HepG2 (cell line): ENCODE results near the gene SLC22A12. TPM values are rescaled to one million over a fixed set of nuclear protein-coding genes. Genes with fewer than 3 reads are reported as not detected.

ENCODE experiments used
- ATAC-seq: fragments of 200-7000 bp; cut with Tn5 transposase; 3 replicates; pipeline ENCODE4 v1.9.1; 2020; ENCODE audit warnings: mild to moderate bottlenecking, moderate library complexity
- BruUV-seq: library from RNA; stranded (reverse); fragments of 400-500 nt; replicated peaks from 2 replicates; lab custom pipeline; 2021; lab: Mats Ljungman, UMichigan
- CTCF ChIA-PET: fragments of 300-600 bp; formaldehyde crosslinking; extraction: SDS; loops from one replicate; lab custom pipeline; 2021; ENCODE audit warnings: low total read pairs, inconsistent platforms, low intra/inter-chr PET ratio; lab: Yijun Ruan, JAX
- POLR2A ChIA-PET: fragments of 350-600 bp; sonication (Branson Sonifier 250); formaldehyde crosslinking; loops from one replicate; lab custom pipeline; 2020; ENCODE audit warnings: antibody characterized with exemption, inconsistent platforms; lab: Yijun Ruan, JAX
- DNase-seq: peaks from one replicate; pipeline ENCODE4 v3.0.0-alpha.2; 2015; ENCODE audit warnings: low spot score
- FAIRE-seq: peaks from 3 replicates; lab custom pipeline; 2011; peaks lifted over from hg19 to GRCh38; lab: Jason Lieb, UNC
- H2AFZ ChIP-seq: one replicate; pipeline ENCODE4 v1.6.1; 2011; ENCODE audit warnings: low read length, inconsistent platforms
- H3K27ac ChIP-seq: fragments of 300-600 bp; 3 replicates; pipeline ENCODE4 v1.8.0; 2011; ENCODE audit warnings: mixed run types, mild to moderate bottlenecking, mixed read lengths, low read length, inconsistent platforms; ENCODE audit not compliant: insufficient read depth; ENCODE audit errors: extremely low read length
- H3K27me3 ChIP-seq, 2 experiments: fragments of 200-600 bp in 1 of 2; 2 replicates in 1 of 2; 3 replicates in 1 of 2; pipeline versions ENCODE4 v1.6.0 to v1.8.0; 2011; ENCODE audit warnings: low read length in 2 of 2, mild to moderate bottlenecking in 2 of 2, moderate library complexity in 2 of 2, inconsistent platforms in 1 of 2; ENCODE audit not compliant: insufficient read depth in 2 of 2, control insufficient read depth in 1 of 2
- H3K36me3 ChIP-seq, 2 experiments: fragments of 200-600 bp in 1 of 2; replicated peaks in 1 of 2; 2 replicates in 1 of 2; 3 replicates in 1 of 2; pipeline versions ENCODE4 v1.5.1 to v1.8.0; 2011; ENCODE audit warnings: low read length in 2 of 2, inconsistent platforms in 1 of 2; ENCODE audit not compliant: insufficient read depth in 2 of 2, control insufficient read depth in 1 of 2
- H3K4me1 ChIP-seq: 2 replicates; pipeline ENCODE4 v1.5.1; 2012; ENCODE audit warnings: low read length, inconsistent platforms; ENCODE audit not compliant: insufficient read depth
- H3K4me2 ChIP-seq: 2 replicates; pipeline ENCODE4 v1.6.0; 2011; ENCODE audit warnings: low read depth, low read length, inconsistent platforms
- H3K4me3 ChIP-seq, 3 experiments: fragments of 200-600 bp in 1 of 3; sonication (generic), shearing (Covaris generic) in 1 of 3; replicated peaks in 1 of 3; 2 replicates each; pipeline ENCODE4 v1.5.1; 2011 to 2016; ENCODE audit warnings: low read length in 3 of 3, inconsistent platforms in 2 of 3, low read depth in 2 of 3, mild to moderate bottlenecking in 2 of 3, control low read depth in 1 of 3, mixed read lengths in 1 of 3; ENCODE audit not compliant: insufficient read depth in 1 of 3
- H3K79me2 ChIP-seq: one replicate; pipeline ENCODE4 v1.6.1; 2011; ENCODE audit warnings: low read length, inconsistent platforms; ENCODE audit not compliant: insufficient read depth
- H3K9ac ChIP-seq: 2 replicates; pipeline ENCODE4 v1.6.0; 2011; ENCODE audit warnings: mild to moderate bottlenecking, low read depth, low read length, inconsistent platforms; ENCODE audit not compliant: insufficient read depth
- H3K9me3 ChIP-seq: 2 replicates; pipeline ENCODE4 v1.5.1; 2012; ENCODE audit warnings: mild to moderate bottlenecking, low read length
- H4K20me1 ChIP-seq: 2 replicates; pipeline ENCODE4 v1.6.0; 2011; ENCODE audit warnings: inconsistent platforms, mild to moderate bottlenecking, low read length, moderate library complexity; ENCODE audit not compliant: insufficient read depth
- ATF1 ChIP-seq: IDR thresholded peaks from 2 replicates; pipeline ENCODE4 v1.6.1; 2016; ENCODE audit warnings: mild to moderate bottlenecking, control low read depth
- DZIP1 ChIP-seq: sonication (generic); formaldehyde crosslinking; IDR thresholded peaks from 2 replicates; pipeline ENCODE4 v1.5.0; 2020; ENCODE audit warnings: mild to moderate bottlenecking, missing genetic modification reagents
- E2F5 ChIP-seq: sonication (generic); formaldehyde crosslinking; conservative IDR thresholded peaks from 2 replicates; pipeline ENCODE4 v1.4.0; 2020; ENCODE audit warnings: missing genetic modification reagents
- HDAC6 ChIP-seq: fragments of 200-600 bp; sonication (generic); IDR thresholded peaks from 2 replicates; pipeline ENCODE4 v1.7.0; 2017; ENCODE audit warnings: mild to moderate bottlenecking, antibody characterized with exemption, low read length, low read depth
- KMT2A ChIP-seq: sonication (generic); formaldehyde crosslinking; IDR thresholded peaks from 2 replicates; pipeline ENCODE4 v1.4.0; 2020; ENCODE audit warnings: missing genetic modification reagents
- RARG ChIP-seq: sonication (generic); formaldehyde crosslinking; IDR thresholded peaks from 2 replicates; pipeline ENCODE4 v1.4.0; 2020; ENCODE audit warnings: low read depth, mild to moderate bottlenecking, missing genetic modification reagents
- RBFOX2 ChIP-seq: fragments of 200-400 bp; formaldehyde crosslinking; IDR thresholded peaks from 2 replicates; pipeline ENCODE4 v1.6.1; 2017; ENCODE audit warnings: low read depth, mild to moderate bottlenecking, low read length
- RBM22 ChIP-seq: fragments of 200-400 bp; formaldehyde crosslinking; optimal IDR thresholded peaks from 2 replicates; pipeline ENCODE3; 2017; ENCODE audit warnings: mild to moderate bottlenecking, low read length, moderate library complexity
- RORA ChIP-seq: sonication (generic); formaldehyde crosslinking; IDR thresholded peaks from 2 replicates; pipeline ENCODE4 v1.5.0; 2020; ENCODE audit warnings: mild to moderate bottlenecking, missing genetic modification reagents, moderate library complexity
- SRF ChIP-seq: IDR thresholded peaks from 2 replicates; pipeline ENCODE4 v1.6.1; 2011; ENCODE audit warnings: mild to moderate bottlenecking, low read depth, low read length, moderate library complexity
- SRSF1 ChIP-seq: fragments of 200-400 bp; formaldehyde crosslinking; optimal IDR thresholded peaks from 2 replicates; pipeline ENCODE3; 2017; ENCODE audit warnings: mild to moderate bottlenecking, low read depth, low read length, moderate library complexity
- TFAP4 ChIP-seq: sonication (generic); IDR thresholded peaks from 2 replicates; pipeline ENCODE4 v1.6.1; 2016; ENCODE audit warnings: low read depth, borderline replicate concordance
- TRIM24 ChIP-seq: sonication (generic); formaldehyde crosslinking; IDR thresholded peaks from 2 replicates; pipeline ENCODE4 v1.8.0; 2022; ENCODE audit warnings: mild to moderate bottlenecking, missing genetic modification reagents
- ZBED4 ChIP-seq: sonication (generic); formaldehyde crosslinking; IDR thresholded peaks from 2 replicates; pipeline ENCODE4 v1.4.0; 2020; ENCODE audit warnings: missing genetic modification reagents, borderline replicate concordance
- ZNF530 ChIP-seq: sonication (generic); formaldehyde crosslinking; IDR thresholded peaks from 2 replicates; pipeline ENCODE4 v1.5.0; 2020; ENCODE audit warnings: low read depth, mild to moderate bottlenecking, missing genetic modification reagents
- ZNF605 ChIP-seq: sonication (generic); formaldehyde crosslinking; IDR thresholded peaks from 2 replicates; pipeline ENCODE4 v1.8.0; 2022; ENCODE audit warnings: mild to moderate bottlenecking, missing genetic modification reagents
- WGBS: methylation state at CpG from one replicate; pipeline ENCODE4 v1.1.6; 2017; ENCODE audit warnings: low lambda C conversion rate; 5-methylcytosine and 5-hydroxymethylcytosine counted together
- in situ Hi-C: cut with HindIII; loops from 2 replicates; pipeline ENCODE4 v1.10.0; 2017; ENCODE audit warnings: low pct_unique_long_range_greater_than_20kb; ENCODE audit not compliant: extremely low pct_ligation_motif_present
- intact Hi-C: fragments of 100-400 bp; cut with micrococcal nuclease; formaldehyde crosslinking; loops from one replicate; pipeline ENCODE4 v1.10.0; 2022; ENCODE audit not compliant: unreplicated experiment
- polyA plus RNA-seq, 8 experiments: library from polyadenylated mRNA; depleted of rRNA in 3 of 8; stranded (reverse) in 7 of 8; unstranded in 1 of 8; fragments of >200 nt; fragmentation: Illumina TruSeq in 4 of 8; extraction: Trizol in 4 of 8; gene quantifications; 2 replicates each; pipeline versions ENCODE4 v1.2.1 to v1.2.3, GENCODE V29; 2011 to 2016; ENCODE audit warnings: low read depth in 4 of 8, missing spikeins in 1 of 8, mixed read lengths in 1 of 8; ENCODE audit not compliant: insufficient read depth in 1 of 8
- total RNA-seq, 5 experiments: library from RNA; depleted of rRNA; stranded (reverse); fragments of >200 nt; fragmentation: Illumina TruSeq; extraction: Trizol; gene quantifications; 2 replicates each; pipeline ENCODE4 v1.2.3, GENCODE V29; 2016; ENCODE audit warnings: low read depth in 1 of 5

SLC22A12 gene
- total and polyA plus RNA-seq, 2 of the 13 experiments (the other 11 are each of a cell fraction or from before 2014, with no cell fraction given) = not detected

- TF ChIP-seq RORA (CRISPR knock-in tag) = no peak
Observed at GRCh38 chr11:64546600-64546999, 44.4 kb upstream of the SLC22A12 start (continued).

GRCh38 chr11:64549969-64550368 is 41.1 kb upstream of the SLC22A12 start:
- ChIA-PET CTCF (no interaction called here), POLR2A (no interaction called here)
- Histone ChIP-seq H3K9ac (no peak overlapping the region), H2AFZ (no peak overlapping the region), H3K4me1 (peaks cover 16% of the 10 kb centered on the region), H3K4me3 (no peak overlapping the region), H3K36me3 (no peaks in the 10 kb centered on the region), H4K20me1 (no peaks in the 10 kb centered on the region), H3K4me2 (no peak overlapping the region), H3K27ac (no peak overlapping the region), H3K27me3 (peaks cover 2 to 28% of the 10 kb centered on the region in 2 experiments; a peak in 3 of 5 replicates), H3K79me2 (no peaks in the 10 kb centered on the region), H3K9me3 (0 out of 2 replicates have a peak, but pooled peaks cover 3% of the 10 kb centered on the region)
- ATAC-seq (no peak), DNase-seq (no peak), FAIRE-seq (no peak)
- WGBS = 2% methylated on average over 4 of the region's 4 CpGs
- intact Hi-C loops (no loop called here), in situ Hi-C loops (no loop called here)
- no TSS peak for BruUV-seq
- TF ChIP-seq TFAP4 = no peak
- no peak for TF ChIP-seq HDAC6
- TF ChIP-seq ZNF530 = no peak
- TF ChIP-seq RBFOX2 = no peak
- TF ChIP-seq RARG (CRISPR knock-in tag) = no peak
- TF ChIP-seq ZBED4 = no peak
- TF ChIP-seq ATF1 (CRISPR knock-in tag) = no peak
- no peak for TF ChIP-seq DZIP1 (CRISPR knock-in tag)
- no peak for TF ChIP-seq SRF
- TF ChIP-seq KMT2A (CRISPR knock-in tag) = no peak
- TF ChIP-seq E2F5 (CRISPR knock-in tag) = no peak
- TF ChIP-seq RBM22 = no peak
- TF ChIP-seq TRIM24 = no peak
- no peak for TF ChIP-seq ZNF605 (CRISPR knock-in tag)
- TF ChIP-seq SRSF1 = no peak
